HG03103 (cell line): ENCODE measurements around the gene DUSP11.
"Not testable (repeated sequence)": the region's sequence is repeated elsewhere in the genome, so short reads cannot be mapped to it uniquely, and the experiment has no call there.

Experiments
- ATAC-seq: cut with Tn5 transposase; IDR thresholded peaks from one replicate; pipeline ENCODE4 v1.9.1; 2021; ENCODE audit warnings: low read depth; ENCODE audit not compliant: unreplicated experiment

The DUSP11 gene

DNA sequence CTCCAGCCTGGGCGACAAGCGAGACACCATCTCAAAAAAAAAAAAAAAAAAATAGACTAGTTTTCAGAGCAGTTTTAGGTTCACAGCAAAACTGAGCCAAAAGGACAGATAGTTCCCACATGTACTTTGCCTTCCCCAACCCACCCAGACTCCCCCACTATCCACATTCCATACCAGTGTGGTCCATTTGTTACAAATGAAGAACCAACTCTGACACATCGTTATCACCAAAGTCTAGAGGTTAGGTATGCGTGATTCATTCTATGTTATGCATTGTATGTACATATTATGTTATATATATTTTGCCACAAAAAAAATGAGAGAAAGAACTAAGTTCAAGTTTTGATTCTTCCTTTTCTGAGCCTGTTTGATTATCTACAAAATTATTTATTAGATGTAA is 3.5 kb downstream of the DUSP11 start:
- no peak for ATAC-seq

- ATAC-seq = no peak
These were observed 7.1 kb downstream of the DUSP11 start for GRCh38 chr2:73772819-73773218.

- ATAC-seq = no peak
These were observed 9.2 kb downstream of the DUSP11 start for GRCh38 chr2:73770725-73771124.

DNA sequence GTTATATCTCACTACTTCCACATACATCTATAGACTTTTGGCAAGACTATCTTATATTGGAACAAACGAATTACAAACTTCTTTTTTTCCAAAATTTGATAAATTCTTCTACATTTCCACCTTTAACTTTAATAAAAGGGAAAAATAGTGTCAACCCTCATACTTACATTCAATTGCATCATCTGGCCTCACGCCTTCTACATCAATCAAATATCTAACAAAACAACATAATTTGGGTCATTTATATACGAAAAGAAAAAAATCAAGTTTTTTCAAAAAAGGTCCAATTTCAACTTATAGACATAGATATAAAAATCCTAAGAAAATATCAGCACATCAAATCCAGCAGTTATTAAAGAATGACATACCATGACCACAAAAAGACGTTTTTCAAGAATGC is 12.9 kb downstream of the DUSP11 start:
- ATAC-seq = no peak

DNA sequence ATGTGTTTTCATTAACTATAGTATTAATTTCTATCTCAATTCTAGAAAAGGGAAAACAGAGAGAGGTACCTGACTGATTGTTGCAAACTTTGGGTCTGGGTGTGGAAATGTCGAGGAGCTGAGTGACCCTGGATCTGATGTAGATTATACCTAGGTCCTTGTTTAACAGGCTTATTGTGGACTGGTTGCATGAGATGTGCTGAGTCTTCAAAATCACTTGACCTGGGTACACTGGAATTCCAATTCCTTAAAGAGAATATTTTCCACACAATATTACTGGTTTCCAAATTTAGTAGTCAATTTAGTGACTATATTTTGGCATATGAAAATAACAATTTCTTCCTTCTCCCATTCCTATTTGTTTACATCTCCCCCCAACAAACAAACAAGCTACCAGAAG is 13.6 kb downstream of the DUSP11 start:
- ATAC-seq = no peak

DNA sequence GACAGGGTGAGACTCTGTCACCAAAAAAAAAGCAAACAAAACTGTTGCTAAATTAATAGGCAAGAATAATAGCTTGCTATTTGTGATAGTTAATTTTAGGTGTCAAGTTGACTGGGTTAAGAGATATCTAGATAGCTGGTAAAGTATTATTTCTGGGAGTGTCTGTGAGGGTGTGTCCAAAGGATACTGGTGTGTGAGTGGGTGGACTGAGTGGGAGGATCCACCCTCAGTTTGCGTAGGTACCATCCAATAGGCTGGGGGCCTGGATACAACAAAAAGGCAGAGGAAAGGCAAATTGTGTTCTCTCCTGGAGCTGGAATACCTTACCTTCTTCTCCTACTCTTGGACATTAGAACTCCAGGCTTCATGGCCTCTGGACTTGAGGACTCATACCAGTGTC is 15.0 kb downstream of the DUSP11 start:
- ATAC-seq = no peak

DNA sequence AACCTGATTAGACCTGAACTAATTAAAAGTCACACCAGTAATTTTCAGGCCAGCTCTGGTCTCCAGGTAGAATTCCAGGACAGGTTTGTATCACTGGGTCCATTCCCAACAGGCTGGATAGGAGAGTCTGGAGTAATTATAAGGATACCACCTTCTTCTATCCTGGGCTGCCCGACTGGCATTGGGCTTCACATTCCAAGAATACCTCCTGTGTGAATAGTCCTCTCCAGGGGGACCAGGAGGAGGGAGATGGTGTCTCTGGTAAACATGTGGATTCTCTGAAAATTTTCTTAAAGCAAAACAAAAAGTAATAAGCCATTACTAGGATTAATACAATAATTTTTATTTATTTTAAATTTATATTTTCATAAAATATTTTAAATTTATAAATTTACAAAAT is 17.3 kb downstream of the DUSP11 start:
- ATAC-seq = no peak

GRCh38 chr2:73759904-73760303 is 20.0 kb downstream of the DUSP11 start:
- no peak for ATAC-seq

GRCh38 chr2:73759285-73759764 is 20.6 kb downstream of the DUSP11 start:
- no peak for ATAC-seq

DNA sequence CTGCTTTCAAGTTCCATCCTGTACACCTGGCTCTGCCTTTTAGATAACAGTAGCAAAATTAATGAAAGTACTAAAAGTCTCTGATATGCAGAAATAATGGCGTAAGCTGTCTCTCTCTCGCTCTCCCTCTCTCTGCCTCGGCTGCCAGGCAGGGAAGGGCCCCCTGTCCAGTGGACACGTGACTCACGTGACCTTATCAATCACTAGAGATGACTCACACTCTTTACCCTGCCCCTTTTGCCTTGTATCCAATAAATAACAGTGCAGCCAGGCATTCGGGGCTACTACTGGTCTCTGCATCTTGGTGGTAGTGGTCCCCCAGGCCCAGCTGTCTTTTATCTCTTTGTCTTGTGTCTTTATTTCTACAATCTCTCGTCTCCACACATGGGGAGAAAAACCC is 25.6 kb downstream of the DUSP11 start:
- not testable (repeated sequence) for ATAC-seq

DNA sequence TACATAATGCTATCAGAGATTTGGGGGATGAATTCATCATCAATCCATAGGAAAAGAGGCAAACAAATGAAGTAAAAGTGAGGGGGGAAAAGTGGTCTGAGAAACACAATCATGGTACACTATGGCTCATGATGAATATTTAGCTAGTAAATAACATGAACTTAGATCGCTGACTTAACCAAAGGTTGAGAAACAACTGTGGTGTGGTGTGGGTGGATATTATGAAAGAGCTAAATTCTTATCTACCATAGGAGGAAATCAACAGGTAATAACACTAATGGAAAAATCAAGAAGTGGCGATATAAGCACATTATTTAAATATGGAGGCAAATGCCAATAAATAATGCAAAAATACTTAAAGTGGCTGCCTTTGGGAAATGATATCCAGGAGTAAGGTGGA is 30.6 kb downstream of the DUSP11 start:
- ATAC-seq = no peak

DNA sequence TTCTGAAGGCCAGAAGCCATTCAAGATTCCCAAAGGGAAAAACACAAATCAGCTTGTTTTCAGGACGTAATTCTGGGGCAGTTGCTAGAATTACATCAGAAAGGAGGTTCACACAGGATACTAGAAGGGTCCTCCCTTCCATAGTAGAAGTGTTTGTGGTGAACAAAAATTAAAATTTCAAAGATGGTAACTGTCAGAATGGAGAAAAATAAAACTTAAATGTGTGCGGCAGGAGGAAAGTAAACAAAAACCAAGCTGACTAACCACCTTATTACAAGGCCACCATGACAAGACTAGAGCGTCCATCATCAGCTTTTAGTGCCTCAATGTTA is 33.1 kb downstream of the DUSP11 start:
- no peak for ATAC-seq

GRCh38 chr2:73746015-73746876 is 33.7 kb downstream of the DUSP11 start:
- ATAC-seq = no peak

DNA sequence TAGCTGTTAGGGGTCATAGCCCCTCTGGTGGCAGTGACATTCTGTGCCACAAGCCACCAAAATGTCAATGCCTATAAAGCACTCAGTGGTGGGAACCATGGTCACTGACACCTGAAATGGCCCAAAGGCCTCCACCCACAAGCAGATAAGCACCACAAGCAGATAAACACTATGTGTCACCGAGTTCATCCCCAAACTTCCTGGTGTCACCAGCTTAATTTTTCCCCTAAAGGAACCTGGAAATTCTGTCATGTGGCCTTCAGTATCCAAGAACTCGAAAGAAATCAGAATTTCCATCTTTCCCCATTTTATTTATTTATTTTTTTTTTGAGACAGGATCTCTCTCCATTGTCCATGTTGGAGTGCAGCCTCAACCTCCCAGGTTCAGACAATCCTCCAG is 39.1 kb downstream of the DUSP11 start:
- ATAC-seq = no peak

DNA sequence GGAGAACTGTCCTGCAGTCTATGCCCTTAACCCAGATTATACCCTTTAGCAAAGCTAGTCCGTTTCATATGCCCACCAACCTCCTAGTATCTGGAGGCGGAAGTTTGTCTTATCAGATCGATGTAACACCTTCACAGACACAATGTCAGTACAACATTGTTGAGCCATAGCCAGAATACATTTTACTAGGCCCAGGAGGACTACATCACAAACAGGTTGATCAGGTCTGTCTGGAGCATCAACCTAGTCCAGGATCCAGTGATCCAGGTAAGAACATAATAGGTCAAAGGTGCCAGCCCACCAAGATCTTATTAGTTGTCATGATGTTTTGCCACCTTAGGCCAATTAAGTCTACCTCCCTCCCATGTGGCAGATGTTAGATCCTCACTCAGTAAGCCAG is 40.8 kb downstream of the DUSP11 start:
- no peak for ATAC-seq

DNA sequence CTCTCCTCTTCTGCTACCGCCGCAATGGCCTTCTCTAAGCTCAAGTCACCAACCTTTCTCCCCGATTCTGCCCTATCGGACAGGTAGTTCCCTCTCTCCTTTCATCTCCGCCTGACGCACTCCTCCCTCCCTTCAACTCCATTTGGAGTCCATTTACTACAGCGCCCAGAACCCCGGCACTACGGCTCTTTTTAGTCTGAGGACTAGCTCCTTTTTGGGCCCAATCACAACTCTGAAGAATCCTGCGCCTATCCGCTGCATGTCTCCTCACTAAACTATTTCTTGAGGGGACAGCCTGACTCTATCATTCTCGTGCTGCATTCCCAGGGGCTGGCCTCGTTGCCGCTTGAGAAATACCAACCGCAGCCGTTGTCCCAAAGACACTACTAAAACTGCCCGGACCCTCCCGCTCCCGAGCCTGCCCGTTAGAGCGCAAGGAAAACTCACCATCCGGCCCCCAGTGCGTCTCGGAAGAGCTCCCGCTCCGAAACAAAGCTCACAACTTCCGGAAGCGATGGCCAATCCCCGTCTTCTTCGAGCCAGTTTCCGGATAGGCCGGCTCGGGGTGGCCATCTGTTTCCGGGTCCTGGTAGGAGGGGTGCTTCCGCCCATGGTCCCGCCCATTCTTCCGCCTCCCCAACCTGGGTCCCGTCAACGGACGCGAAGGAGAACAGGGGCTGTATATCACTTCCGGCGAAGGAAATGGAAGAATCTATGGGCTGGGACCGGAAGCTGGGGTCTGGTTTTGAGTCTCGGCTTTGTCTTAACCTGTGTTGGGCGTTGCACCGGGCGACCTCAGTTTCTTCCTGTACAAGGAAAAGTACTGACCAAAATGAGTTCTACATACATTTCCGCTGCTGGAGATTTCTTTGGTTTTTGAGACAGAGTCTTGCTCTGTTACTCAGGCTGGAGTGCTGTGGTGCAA is 42.8 kb downstream of the DUSP11 start, which contains the start of gene TPRKB:
TSS of gene TPRKB (minus strand) at position 491 of the 925 bp plus-strand sequence. CDS start 2,776 bp downstream, outside the sequence.
- peak; percentile 94 for ATAC-seq

DNA sequence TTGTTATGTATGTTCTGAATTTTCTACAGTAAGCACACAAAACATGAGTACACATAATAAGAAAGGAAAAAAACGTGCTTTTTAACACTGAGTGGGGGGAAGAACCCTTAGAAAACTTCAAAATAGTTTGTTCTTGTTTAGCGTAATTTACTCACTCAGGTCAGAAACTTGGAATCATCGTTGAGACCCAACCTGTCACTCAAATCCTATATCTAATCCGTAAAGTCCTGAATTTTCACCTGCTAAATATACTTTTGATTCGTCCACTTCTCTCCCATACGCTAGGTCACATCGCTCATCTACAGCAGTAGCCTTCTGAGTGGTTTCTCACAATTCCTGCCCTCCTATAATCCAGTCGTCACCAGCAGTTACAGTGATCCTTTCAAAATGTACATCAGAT is 43.5 kb downstream of the DUSP11 start:
- ATAC-seq = no peak

- no peak for ATAC-seq
These were observed 49.1 kb downstream of the DUSP11 start for GRCh38 chr2:73730810-73731209.

DNA sequence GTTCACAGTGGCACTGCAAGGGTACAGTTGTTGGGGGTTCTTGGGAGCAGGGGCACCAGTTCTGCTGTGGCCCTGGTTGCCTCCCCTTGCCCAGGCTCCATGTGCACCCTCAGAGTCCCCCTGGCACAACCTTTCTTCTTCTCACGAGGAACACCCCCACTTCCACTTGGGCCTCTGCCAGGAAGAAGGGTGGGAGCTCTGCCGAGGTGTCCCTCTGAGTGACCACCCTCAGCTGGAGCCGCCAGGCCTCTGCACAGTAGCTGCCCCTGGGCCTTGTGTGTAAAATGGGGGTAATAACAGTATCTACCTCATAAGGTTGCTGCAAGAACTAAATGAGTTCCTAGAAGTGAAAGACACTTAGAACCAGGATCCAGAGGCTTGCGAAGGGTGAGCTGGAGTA is 51.2 kb downstream of the DUSP11 start:
- no peak for ATAC-seq

GRCh38 chr2:73728043-73728442 is 51.9 kb downstream of the DUSP11 start:
- ATAC-seq = no peak

DNA sequence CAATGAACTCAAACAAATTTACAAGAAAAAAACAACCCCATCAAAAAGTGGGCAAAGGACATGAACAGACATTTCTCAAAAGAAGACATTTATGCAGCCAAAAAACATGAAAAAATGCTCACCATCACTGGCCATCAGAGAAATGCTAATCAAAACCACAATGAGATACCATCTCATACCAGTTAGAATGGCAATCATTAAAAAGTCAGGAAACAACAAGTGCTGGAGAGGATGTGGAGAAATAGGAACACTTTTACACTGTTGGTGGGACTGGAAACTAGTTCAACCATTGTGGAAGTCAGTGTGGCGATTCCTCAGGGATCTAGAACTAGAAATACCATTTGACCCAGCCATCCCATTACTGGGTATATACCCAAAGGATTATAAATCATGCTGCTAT is 53.2 kb downstream of the DUSP11 start:
- ATAC-seq = not testable (repeated sequence)
